Right lobe of liver (tissue), 4 donors: ENCODE measurements around the gene MREG.

Experiments
- CTCF ChIP-seq, 4 donors: fragments of 200-600 bp in 3 of 4; fragments of 450-650 bp in 1 of 4; IDR thresholded peaks; one replicate each; pipeline versions ENCODE4 v1.5.1 to v1.8.0; 2016 to 2022; ENCODE audit warnings: antibody characterized with exemption in 4 of 4, mild to moderate bottlenecking in 2 of 4
- POLR2A ChIP-seq: fragments of 450-650 bp; IDR thresholded peaks from one replicate; pipeline ENCODE4 v1.6.1; 2017; ENCODE audit warnings: antibody characterized with exemption, mild to moderate bottlenecking
- donor health status: DM: no; HTN: no; CAD: no.
- donor health status: DM: no; HTN: no; CAD: no.
- donor health status: DM: no; HTN: yes; CAD: no.

- no peak for TF ChIP-seq CTCF (IDR thresholded peaks at IDR 0.05)
- TF ChIP-seq POLR2A = no peak
These were observed 1.1 kb downstream of the MREG start for GRCh38 chr2:216012133-216012829.
